ENCODE data around the gene PGLYRP2. TPM values are rescaled to one million over a fixed set of nuclear protein-coding genes. Genes with fewer than 3 reads are reported as not detected.

PGLYRP2 gene
- polyA plus RNA-seq, 1 donor: not detected

- no peak for DNase-seq (ENCODE audit: low read depth)
Observed at GRCh38 chr19:15441317-15441716, 38.0 kb downstream of the PGLYRP2 start.

- no peak for DNase-seq (ENCODE audit: low read depth)
Observed at GRCh38 chr19:15439821-15440641, 39.3 kb downstream of the PGLYRP2 start.

- DNase-seq (ENCODE audit: low read depth): no peak
Observed at GRCh38 chr19:15439078-15439799, 40.1 kb downstream of the PGLYRP2 start.

GRCh38 chr19:15438577-15438976 lies 40.7 kb downstream of the PGLYRP2 start:
- DNase-seq (ENCODE audit: low read depth): no peak

- DNase-seq (ENCODE audit: low read depth): no peak
Observed at GRCh38 chr19:15438124-15438496, 41.2 kb downstream of the PGLYRP2 start.

- DNase-seq (ENCODE audit: low read depth): no peak
Observed at GRCh38 chr19:15437355-15438123, 41.8 kb downstream of the PGLYRP2 start.

- no peak for DNase-seq (ENCODE audit: low read depth)
Observed at GRCh38 chr19:15436826-15437110, 42.5 kb downstream of the PGLYRP2 start.

- no peak for DNase-seq (ENCODE audit: low read depth)
Observed at GRCh38 chr19:15436012-15436825, 43.1 kb downstream of the PGLYRP2 start.

GRCh38 chr19:15433519-15434069 lies 45.7 kb downstream of the PGLYRP2 start:
- no peak for DNase-seq (ENCODE audit: low read depth)

GRCh38 chr19:15432629-15433518 lies 46.4 kb downstream of the PGLYRP2 start:
- DNase-seq (ENCODE audit: low read depth): peak; percentile 66

GRCh38 chr19:15432018-15432494 lies 47.2 kb downstream of the PGLYRP2 start:
- DNase-seq (ENCODE audit: low read depth): no peak

- no peak for DNase-seq (ENCODE audit: low read depth)
Observed at GRCh38 chr19:15431396-15432017, 47.8 kb downstream of the PGLYRP2 start.

GRCh38 chr19:15430526-15431120 lies 48.7 kb downstream of the PGLYRP2 start:
- DNase-seq (ENCODE audit: low read depth): no peak

GRCh38 chr19:15429825-15430467 lies 49.4 kb downstream of the PGLYRP2 start:
- DNase-seq (ENCODE audit: low read depth): no peak

- DNase-seq (ENCODE audit: low read depth): no peak
Observed at GRCh38 chr19:15428956-15429824, 50.1 kb downstream of the PGLYRP2 start.

- no peak for DNase-seq (ENCODE audit: low read depth)
Observed at GRCh38 chr19:15427991-15428471, 51.3 kb downstream of the PGLYRP2 start.

GRCh38 chr19:15427350-15427700 lies 52.0 kb downstream of the PGLYRP2 start:
- DNase-seq (ENCODE audit: low read depth): no peak
